BE2C (cell line): ENCODE data around the gene RCHY1. TPM values are rescaled to one million over a fixed set of nuclear protein-coding genes. Genes with fewer than 3 reads are reported as not detected.

Source experiments
- DNase-seq: peaks from one replicate; pipeline ENCODE4 v3.0.0-alpha.2; 2020
- H3K27me3 ChIP-seq: fragments of 250-450 bp; sonication (Bioruptor Pico); 2 replicates; pipeline ENCODE4 v1.5.1; 2020; ENCODE audit warnings: mild to moderate bottlenecking
- H3K36me3 ChIP-seq: fragments of 250-450 bp; sonication (Bioruptor Pico); 2 replicates; pipeline ENCODE4 v1.5.1; 2020; ENCODE audit warnings: mild to moderate bottlenecking
- H3K4me1 ChIP-seq: fragments of 250-450 bp; sonication (Bioruptor Pico); 2 replicates; pipeline ENCODE4 v1.5.1; 2020
- H3K4me3 ChIP-seq: 2 replicates; pipeline ENCODE4 v1.5.1; 2011; ENCODE audit warnings: low read depth, low read length
- H3K9me3 ChIP-seq: fragments of 250-450 bp; sonication (Bioruptor Pico); 2 replicates; pipeline ENCODE4 v1.5.1; 2020
- CTCF ChIP-seq: IDR thresholded peaks from 2 replicates; pipeline ENCODE4 v1.5.1; 2012; ENCODE audit warnings: mild to moderate bottlenecking, low read depth, low read length
- polyA plus RNA-seq: library from polyadenylated mRNA; unstranded; fragments of >200 nt; gene quantifications from one replicate; pipeline ENCODE4 v1.2.1, GENCODE V29; 2012; ENCODE audit warnings: low read depth, missing spikeins; ENCODE audit not compliant: insufficient read length, insufficient read depth

The RCHY1 gene
- polyA plus RNA-seq = 53.2 TPM

GRCh38 chr4:75514131-75514948 is at the start of gene RCHY1, which contains the start of gene THAP6:
TSS of gene RCHY1 (minus strand) at chr4:75514403. CDS start at chr4:75514286, 117 bp downstream.
TSS of gene THAP6 (plus strand) at chr4:75514473. CDS start at chr4:75515453, 980 bp downstream.
- no peak for TF ChIP-seq CTCF
- Histone ChIP-seq H3K36me3 (peaks cover 12% of the 10 kb centered on the region), H3K9me3 (no peaks in the 10 kb centered on the region), H3K4me1 (no peaks in the 10 kb centered on the region; the same call in 1 of the 2 replicates), H3K4me3 (peak within 1 kb of the TSS; percentile 96), H3K27me3 (no peaks in the 10 kb centered on the region)
- DNase-seq = peak; percentile 97

- Histone ChIP-seq H3K36me3 (no peaks in the 10 kb centered on the region), H3K4me1 (no peaks in the 10 kb centered on the region), H3K27me3 (peaks cover under 1% of the 10 kb centered on the region), H3K9me3 (no peaks in the 10 kb centered on the region), H3K4me3 (no peak overlapping the region)
- TF ChIP-seq CTCF = no peak
- no peak for DNase-seq
These were observed 47.6 kb upstream of the RCHY1 start for GRCh38 chr4:75561789-75562188.

GRCh38 chr4:75557696-75558095 is 43.5 kb upstream of the RCHY1 start:
- no peak for TF ChIP-seq CTCF
- Histone ChIP-seq H3K4me3 (no peak overlapping the region), H3K9me3 (no peaks in the 10 kb centered on the region), H3K36me3 (no peaks in the 10 kb centered on the region), H3K4me1 (no peaks in the 10 kb centered on the region), H3K27me3 (no peaks in the 10 kb centered on the region)
- DNase-seq = no peak

- no peak for TF ChIP-seq CTCF
- no peak within 1 kb of the TSS for H3K4me3 ChIP-seq
- H3K27me3 ChIP-seq = no peaks in the 10 kb centered on the region
- DNase-seq = no peak
- H3K4me1 ChIP-seq = no peaks in the 10 kb centered on the region
- H3K36me3 ChIP-seq = no peaks in the 10 kb centered on the region
- no peaks in the 10 kb centered on the region for H3K9me3 ChIP-seq
These were observed 41.3 kb upstream of the RCHY1 start, which contains the start of gene ODAPH for GRCh38 chr4:75555294-75556164. TSS of gene ODAPH (plus strand) at chr4:75556066. CDS start at chr4:75556083, 17 bp downstream.

- H3K4me1 ChIP-seq = no peaks in the 10 kb centered on the region
- no peak for TF ChIP-seq CTCF
- no peaks in the 10 kb centered on the region for H3K27me3 ChIP-seq
- H3K4me3 ChIP-seq = no peak overlapping the region
- H3K36me3 ChIP-seq = no peaks in the 10 kb centered on the region
- no peak for DNase-seq
- H3K9me3 ChIP-seq = no peaks in the 10 kb centered on the region
These were observed 38.2 kb upstream of the RCHY1 start for GRCh38 chr4:75552452-75552851.
